OCI-LY7 (cell line): ENCODE measurements around the gene GPRC6A. TPM values are rescaled to one million over a fixed set of nuclear protein-coding genes. Genes with fewer than 3 reads are reported as not detected.

Source experiments
- BruUV-seq: library from RNA; stranded (reverse); fragments of 400-500 nt; replicated peaks from 2 replicates; lab custom pipeline; 2021; lab: Mats Ljungman, UMichigan
- CTCF ChIA-PET: fragments of 300-600 bp; sonication (Branson Sonifier 250); formaldehyde crosslinking; loops from one replicate; lab custom pipeline; 2022; ENCODE audit warnings: antibody characterized with exemption; ENCODE audit not compliant: unreplicated experiment; lab: Charles Lee
- POLR2A ChIA-PET: fragments of 300-600 bp; sonication (Branson Sonifier 250); formaldehyde crosslinking; loops from one replicate; lab custom pipeline; 2022; ENCODE audit warnings: antibody characterized with exemption; lab: Charles Lee
- DNase-seq: peaks from one replicate; pipeline ENCODE4 v3.0.0-alpha.2; 2015; ENCODE audit warnings: low spot score
- H2AFZ ChIP-seq: fragments of 200-600 bp; sonication (generic), shearing (Covaris generic); 2 replicates; pipeline ENCODE4 v1.6.1; 2014; ENCODE audit warnings: mild to moderate bottlenecking, antibody characterized with exemption, low read length, moderate library complexity
- H3K27ac ChIP-seq: fragments of 200-600 bp; sonication (generic); 2 replicates; pipeline ENCODE4 v1.5.1; 2014; ENCODE audit warnings: mixed run types, low read depth, mild to moderate bottlenecking, moderate library complexity, low read length, inconsistent platforms; ENCODE audit not compliant: poor library complexity, severe bottlenecking
- H3K36me3 ChIP-seq: fragments of 200-600 bp; sonication (generic); 2 replicates; pipeline ENCODE4 v1.6.1; 2014; ENCODE audit warnings: mild to moderate bottlenecking, antibody characterized with exemption, low read length, moderate library complexity, mixed read lengths; ENCODE audit not compliant: insufficient read depth
- H3K4me1 ChIP-seq: fragments of 200-600 bp; sonication (generic); 2 replicates; pipeline ENCODE4 v1.5.1; 2014; ENCODE audit warnings: mild to moderate bottlenecking, low read length; ENCODE audit not compliant: insufficient read depth, poor library complexity, severe bottlenecking
- H3K4me2 ChIP-seq: fragments of 200-600 bp; sonication (generic); 2 replicates; pipeline ENCODE4 v1.6.1; 2014; ENCODE audit warnings: mild to moderate bottlenecking, low read length
- H3K4me3 ChIP-seq: fragments of 200-600 bp; sonication (generic); 2 replicates; pipeline ENCODE4 v1.5.1; 2014; ENCODE audit warnings: mild to moderate bottlenecking, low read depth, low read length; ENCODE audit not compliant: poor library complexity, severe bottlenecking
- H3K79me2 ChIP-seq: fragments of 200-600 bp; sonication (generic); 2 replicates; pipeline ENCODE4 v1.6.1; 2016; ENCODE audit warnings: low read depth, mild to moderate bottlenecking, low read length, moderate library complexity, mixed read lengths; ENCODE audit not compliant: insufficient read depth
- H3K9me2 ChIP-seq: fragments of 200-600 bp; sonication (generic); 2 replicates; pipeline ENCODE4 v1.6.1; 2016; ENCODE audit warnings: mild to moderate bottlenecking, low read length, mixed read lengths; ENCODE audit not compliant: insufficient read depth
- H3K9me3 ChIP-seq: fragments of 200-600 bp; sonication (generic); 2 replicates; pipeline ENCODE4 v1.6.1; 2014; ENCODE audit warnings: mild to moderate bottlenecking, mixed run types, low read length, mixed read lengths
- H4K20me1 ChIP-seq: fragments of 200-600 bp; sonication (generic); 2 replicates; pipeline ENCODE4 v1.6.1; 2014; ENCODE audit warnings: mild to moderate bottlenecking, antibody characterized with exemption, low read length, moderate library complexity, mixed read lengths; ENCODE audit not compliant: insufficient read depth
- CTCF ChIP-seq: fragments of 200-600 bp; sonication (generic); conservative IDR thresholded peaks from 2 replicates; pipeline ENCODE4 v1.5.1; 2014; ENCODE audit warnings: mild to moderate bottlenecking, antibody characterized with exemption, low read length, moderate library complexity, mixed read lengths
- EZH2phosphoT487 ChIP-seq: fragments of 200-600 bp; sonication (generic); IDR thresholded peaks from 2 replicates; pipeline ENCODE4 v1.6.1; 2018; ENCODE audit warnings: low read depth, borderline replicate concordance, mild to moderate bottlenecking, mixed run types, antibody characterized with exemption, low read length, moderate library complexity, mixed read lengths
- intact Hi-C: fragments of 100-400 bp; cut with micrococcal nuclease; formaldehyde crosslinking; loops from one replicate; pipeline ENCODE4 v1.10.0; 2022; ENCODE audit not compliant: unreplicated experiment
- total RNA-seq, 2 experiments: library from RNA; depleted of rRNA in 1 of 2; stranded (reverse); fragments of >200 nt in 1 of 2; shearing (Covaris generic) in 1 of 2; gene quantifications; 2 replicates each; pipeline ENCODE4 v1.2.3, GENCODE V29; 2014 to 2022

Gene GPRC6A
- total RNA-seq, 2 experiments from 2014 or later, result not detected

DNA sequence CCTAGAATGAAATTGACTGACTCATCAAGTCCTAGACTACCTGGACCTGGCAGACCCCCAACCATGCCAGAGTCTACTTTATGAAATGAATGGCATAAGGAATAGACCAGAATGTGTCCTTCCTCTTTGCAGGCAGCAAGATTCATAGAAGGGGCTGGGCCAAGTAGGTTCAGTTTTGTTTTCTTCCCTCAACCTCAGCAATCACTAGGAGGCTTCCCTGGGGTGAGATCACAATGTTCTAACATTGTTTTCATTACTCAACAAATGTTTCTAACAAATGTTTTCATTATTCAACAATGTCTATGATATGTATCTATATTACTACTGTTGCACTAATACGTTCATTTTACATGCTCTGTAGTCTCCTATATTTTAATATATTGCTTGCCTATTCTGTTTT lies 55.0 kb downstream of the GPRC6A start:
- ChIA-PET CTCF (no interaction called here), POLR2A (no interaction called here)
- Histone ChIP-seq H3K9me3 (no peaks in the 10 kb centered on the region), H3K36me3 (no peaks in the 10 kb centered on the region), H3K4me1 (no peaks in the 10 kb centered on the region), H3K9me2 (no peaks in the 10 kb centered on the region; the same call in 1 of the 2 replicates), H2AFZ (no peak overlapping the region), H3K79me2 (no peaks in the 10 kb centered on the region), H3K27ac (no peak overlapping the region), H3K4me3 (no peak overlapping the region), H3K4me2 (no peak overlapping the region), H4K20me1 (no peaks in the 10 kb centered on the region)
- intact Hi-C loops, result no loop called here
- TF ChIP-seq CTCF, result no peak
- TF ChIP-seq EZH2phosphoT487, result no peak
- no peak for DNase-seq
- no TSS peak for BruUV-seq

- no peaks in the 10 kb centered on the region for H3K4me1 ChIP-seq
- H3K27ac ChIP-seq, result no peak overlapping the region
- no peak overlapping the region for H2AFZ ChIP-seq
- no TSS peak for BruUV-seq
- no peak for DNase-seq
- no peaks in the 10 kb centered on the region for H3K79me2 ChIP-seq
- ChIA-PET CTCF (no interaction called here), POLR2A (no interaction called here)
- intact Hi-C loops, result no loop called here
- no peak overlapping the region for H3K4me3 ChIP-seq
- no peak for TF ChIP-seq CTCF
- no peak for TF ChIP-seq EZH2phosphoT487
- H3K4me2 ChIP-seq, result no peak overlapping the region
- no peaks in the 10 kb centered on the region; the same call in 1 of the 2 replicates for H3K9me2 ChIP-seq
- no peaks in the 10 kb centered on the region for H4K20me1 ChIP-seq
- H3K9me3 ChIP-seq, result no peaks in the 10 kb centered on the region
- H3K36me3 ChIP-seq, result no peaks in the 10 kb centered on the region
Observed at GRCh38 chr6:116772450-116772849, 56.4 kb downstream of the GPRC6A start.

DNA sequence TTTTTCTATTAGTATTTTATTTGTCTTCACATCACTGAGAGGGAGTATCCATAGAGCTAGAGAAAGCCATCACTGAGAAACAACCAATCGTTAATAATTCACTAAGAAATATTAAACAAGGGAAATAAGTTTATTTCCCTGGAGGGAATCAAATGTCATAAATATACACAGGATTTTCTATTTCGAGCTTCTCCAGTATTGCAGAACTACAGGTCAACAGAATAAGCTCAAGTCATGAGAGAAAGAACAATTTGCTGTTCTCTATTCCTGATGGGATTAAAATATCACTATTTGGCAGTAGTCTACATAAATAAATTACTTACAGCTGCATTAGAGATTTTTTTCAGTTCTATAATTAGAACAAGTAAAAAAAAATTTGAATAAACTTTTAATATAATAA lies 61.2 kb downstream of the GPRC6A start:
- no peak for DNase-seq
- POLR2A ChIA-PET, result interaction anchor here (1.9 kb wide), 1 partner anchor 9 kb away, joined by 8 read pairs; no protein-coding TSS in a partner anchor
- H3K27ac ChIP-seq, result no peak overlapping the region
- H3K9me2 ChIP-seq, result no peaks in the 10 kb centered on the region
- TF ChIP-seq EZH2phosphoT487 (no peak), CTCF (no peak)
- H3K4me2 ChIP-seq, result no peak overlapping the region
- no TSS peak for BruUV-seq
- no peaks in the 10 kb centered on the region for H3K4me1 ChIP-seq
- no peaks in the 10 kb centered on the region for H3K79me2 ChIP-seq
- H4K20me1 ChIP-seq, result no peaks in the 10 kb centered on the region
- H3K4me3 ChIP-seq, result no peak overlapping the region
- no peak overlapping the region for H2AFZ ChIP-seq
- CTCF ChIA-PET, result no interaction called here
- no peaks in the 10 kb centered on the region for H3K36me3 ChIP-seq
- intact Hi-C loops, result no loop called here
- no peaks in the 10 kb centered on the region for H3K9me3 ChIP-seq
